HS-27A (cell line): ENCODE results near the gene HYAL1.

Experiments
- DNase-seq: peaks from one replicate; pipeline ENCODE4 v3.0.0-alpha.2; 2012; ENCODE audit warnings: low read depth, missing footprints

HYAL1 gene

GRCh38 chr3:50260027-50260941 is 43.1 kb downstream of the HYAL1 start:
- DNase-seq: no peak

DNA sequence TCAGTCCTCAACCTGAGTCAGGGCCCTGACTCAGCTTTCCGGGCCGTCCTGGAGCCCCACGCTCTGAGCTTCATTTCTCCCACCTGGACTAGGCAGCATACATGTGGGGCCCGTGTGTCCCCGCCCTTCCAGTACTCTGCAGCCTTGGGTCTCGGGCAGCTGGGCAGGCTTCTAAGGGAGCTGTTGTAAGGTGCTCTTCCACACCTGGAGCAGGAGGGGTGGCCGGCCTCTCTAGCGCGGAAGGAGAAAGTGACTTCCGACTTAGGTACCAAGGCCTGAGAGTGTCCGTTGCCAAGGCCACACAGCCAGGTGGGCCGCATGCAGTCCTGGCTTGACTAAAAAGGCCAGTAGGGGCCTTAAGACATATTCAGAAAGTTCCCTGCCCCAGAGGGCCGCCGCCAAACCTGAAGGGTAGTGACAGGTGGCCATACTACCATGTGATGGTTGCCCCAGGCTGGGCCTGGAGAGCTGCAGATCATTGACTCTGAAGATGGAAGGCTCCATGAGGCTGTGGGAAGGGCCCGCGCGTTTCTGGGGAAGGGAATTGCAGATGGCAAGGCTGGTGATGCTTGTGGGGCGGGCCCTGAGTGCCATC is 43.8 kb downstream of the HYAL1 start:
- DNase-seq: no peak

DNA sequence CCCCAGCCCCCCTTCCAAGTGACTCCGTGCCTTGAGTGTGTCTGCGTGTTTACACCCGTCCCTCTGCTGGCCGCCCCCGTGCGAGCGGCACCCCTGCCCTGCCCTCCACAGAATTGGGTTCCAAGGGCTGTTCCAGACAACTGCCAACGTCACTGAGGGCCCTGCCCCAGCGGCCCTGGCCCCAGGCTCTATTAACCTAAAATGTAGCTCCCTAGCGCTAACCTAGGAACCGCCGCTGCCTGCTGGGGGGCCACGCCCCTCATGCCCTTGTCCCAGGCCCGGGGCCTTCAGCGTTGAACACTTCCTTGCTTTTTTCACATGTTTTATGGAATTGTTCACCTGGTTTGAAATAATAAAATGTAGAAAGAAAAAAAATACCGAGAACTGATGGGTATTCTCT is 44.4 kb downstream of the HYAL1 start:
- no peak for DNase-seq

GRCh38 chr3:50258029-50258680 is 45.2 kb downstream of the HYAL1 start:
- DNase-seq: no peak

- DNase-seq: no peak
Measured at GRCh38 chr3:50256978-50257890, 46.1 kb downstream of the HYAL1 start.

DNA sequence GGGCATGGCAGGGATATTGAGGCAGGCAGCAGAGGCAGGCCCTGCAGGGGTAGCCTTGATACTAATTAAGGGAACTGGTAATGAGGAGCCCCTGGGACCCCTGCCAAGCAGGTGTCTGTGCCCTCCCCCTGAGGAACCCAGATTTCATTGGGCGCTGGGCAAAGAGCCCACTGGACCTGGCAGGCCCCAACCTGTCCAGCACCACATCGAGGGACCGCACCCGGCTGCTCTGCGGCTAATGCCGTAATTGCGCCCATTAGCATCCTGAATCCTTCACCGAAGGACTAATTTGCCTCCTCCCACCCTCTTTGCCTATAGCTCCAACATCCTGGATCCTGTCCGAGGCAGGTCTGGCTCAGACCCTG is 48.1 kb downstream of the HYAL1 start:
- DNase-seq: no peak

DNA sequence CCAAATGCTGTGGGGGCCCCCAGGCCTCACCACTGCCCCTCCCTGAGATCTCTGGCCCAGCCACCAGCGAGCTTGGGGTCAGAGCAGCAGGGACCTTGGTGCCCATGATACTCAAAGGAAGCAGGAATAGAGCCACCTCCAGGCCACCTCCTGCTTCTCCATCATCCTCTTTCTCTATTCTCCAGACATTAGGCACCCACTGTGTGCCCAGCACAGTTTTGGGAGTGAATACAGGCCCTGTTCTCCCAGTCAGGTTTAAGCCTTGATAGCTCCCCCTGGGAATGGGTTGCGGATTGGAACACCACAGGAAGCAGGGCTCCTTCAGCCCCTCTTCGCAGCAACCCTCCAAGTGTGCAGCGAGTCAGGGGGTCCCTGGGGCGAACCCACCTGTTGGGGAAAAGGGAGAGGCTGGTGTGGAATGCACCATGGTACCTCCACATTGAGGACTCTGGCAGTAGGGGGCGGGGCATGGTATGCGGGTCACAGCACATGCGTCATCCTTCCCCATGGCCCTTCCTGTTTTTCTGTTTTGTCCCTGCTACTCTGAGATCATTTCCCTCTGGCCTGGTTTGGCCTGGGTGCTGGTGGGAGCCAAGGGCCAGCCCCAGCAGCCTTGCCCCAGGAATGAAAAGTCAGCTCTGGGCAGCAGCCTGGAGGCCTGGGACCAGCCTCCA is 48.7 kb downstream of the HYAL1 start:
- DNase-seq: no peak

DNA sequence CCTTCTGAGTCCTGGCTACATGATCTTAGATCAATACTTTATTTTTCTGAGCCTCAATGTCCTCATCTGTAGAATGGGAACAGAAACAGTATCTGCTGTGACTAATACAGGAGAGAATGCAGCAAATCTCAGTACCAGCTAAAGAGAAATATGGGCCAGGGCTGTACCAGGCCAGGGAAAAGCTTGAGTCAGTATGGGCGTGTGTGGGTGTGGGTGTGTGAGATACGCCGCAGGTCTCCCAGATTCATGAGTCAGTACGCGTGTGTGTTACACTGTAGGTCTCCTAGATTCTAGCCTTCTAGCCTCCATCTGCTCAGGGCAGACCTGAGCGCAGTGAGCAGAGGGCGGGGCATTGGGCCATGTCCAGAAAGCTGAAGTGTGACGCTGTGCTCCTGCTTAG is 52.2 kb downstream of the HYAL1 start:
- no peak for DNase-seq

GRCh38 chr3:50250514-50250913 is 52.9 kb downstream of the HYAL1 start:
- DNase-seq: no peak
